PC-3 (cell line): ENCODE results near the gene CUTA.

Experiments used
- CTCF ChIP-seq: fragments of 300-600 bp; sonication (generic); conservative IDR thresholded peaks from 2 replicates; pipeline ENCODE4 v1.5.1; 2017; ENCODE audit warnings: antibody characterized with exemption, low read depth, mild to moderate bottlenecking, low read length
- EZH2 ChIP-seq: fragments of 300-600 bp; sonication (generic); IDR thresholded peaks from one replicate; pipeline ENCODE4 v1.6.1; 2017; ENCODE audit warnings: antibody characterized with exemption, mild to moderate bottlenecking, low read length; ENCODE audit not compliant: unreplicated experiment

- no peak for TF ChIP-seq CTCF
- no peak for TF ChIP-seq EZH2
Measured at GRCh38 chr6:33392595-33392948, 25.3 kb downstream of the CUTA start.
